WTC11 (cell line): Measurements from ENCODE around the gene PCDH9. TPM values are rescaled to one million over a fixed set of nuclear protein-coding genes. Genes with fewer than 3 reads are reported as not detected.

ENCODE experiments used
- ATAC-seq: fragments of 200-7000 bp; cut with Tn5 transposase; 2 replicates; pipeline ENCODE4 v1.10.0; 2021; ENCODE audit warnings: mild to moderate bottlenecking, moderate library complexity
- CTCF ChIA-PET: fragments of 300-600 bp; sonication (Branson Sonifier 250); formaldehyde crosslinking; loops from one replicate; lab custom pipeline; 2021; ENCODE audit warnings: antibody characterized with exemption; lab: Charles Lee
- POLR2A ChIA-PET: fragments of 350-600 bp; sonication (Branson Sonifier 250); formaldehyde crosslinking; loops from one replicate; lab custom pipeline; 2021; ENCODE audit warnings: antibody characterized with exemption; lab: Charles Lee
- DNase-seq: peaks from one replicate; pipeline ENCODE4 v3.0.0; 2021; ENCODE audit warnings: low spot score
- H3K27ac Mint-ChIP-seq: 2 replicates; pipeline ENCODE4 v1.8.0; 2021; ENCODE audit warnings: mixed read lengths
- H3K27me3 Mint-ChIP-seq: 2 replicates; pipeline ENCODE4 v1.8.0; 2021; ENCODE audit warnings: low read depth, mild to moderate bottlenecking, moderate library complexity, mixed read lengths
- H3K36me3 Mint-ChIP-seq: 2 replicates; pipeline ENCODE4 v1.8.0; 2021; ENCODE audit warnings: mixed read lengths
- H3K4me1 Mint-ChIP-seq: 2 replicates; pipeline ENCODE4 v1.8.0; 2022; ENCODE audit warnings: mixed read lengths
- H3K4me3 Mint-ChIP-seq: 2 replicates; pipeline ENCODE4 v1.8.0; 2021; ENCODE audit warnings: mild to moderate bottlenecking, moderate library complexity, mixed read lengths
- H3K9me3 Mint-ChIP-seq: 2 replicates; pipeline ENCODE4 v1.8.0; 2021; ENCODE audit warnings: mixed read lengths
- AFF4 ChIP-seq: sonication (generic); formaldehyde crosslinking; IDR thresholded peaks from 2 replicates; pipeline ENCODE4 v1.8.1; 2023; ENCODE audit warnings: mild to moderate bottlenecking, missing genetic modification reagents, borderline replicate concordance
- ATF6 ChIP-seq: sonication (generic); formaldehyde crosslinking; IDR thresholded peaks from 2 replicates; pipeline ENCODE4 v1.8.1; 2023; ENCODE audit warnings: mild to moderate bottlenecking, missing genetic modification reagents
- CREM ChIP-seq: sonication (generic); formaldehyde crosslinking; IDR thresholded peaks from 2 replicates; pipeline ENCODE4 v1.8.1; 2022; ENCODE audit warnings: mild to moderate bottlenecking, missing genetic modification reagents, moderate library complexity
- CTCF ChIP-seq: fragments of 200-600 bp; IDR thresholded peaks from 2 replicates; pipeline ENCODE4 v1.8.0; 2022; ENCODE audit warnings: antibody characterized with exemption
- ESRRA ChIP-seq: sonication (generic); formaldehyde crosslinking; IDR thresholded peaks from 2 replicates; pipeline ENCODE4 v1.8.1; 2022; ENCODE audit warnings: mild to moderate bottlenecking, missing genetic modification reagents, borderline replicate concordance
- GRHL2 ChIP-seq: fragments of 250-450 bp; sonication (Bioruptor Pico); IDR thresholded peaks from 2 replicates; pipeline ENCODE4 v1.8.0; 2022; ENCODE audit warnings: mild to moderate bottlenecking, moderate library complexity; ENCODE audit not compliant: insufficient replicate concordance, severe bottlenecking
- HMGA2 ChIP-seq: fragments of 250-450 bp; sonication (Bioruptor Pico); IDR thresholded peaks from 2 replicates; pipeline ENCODE4 v1.4.0; 2021; ENCODE audit warnings: mild to moderate bottlenecking, moderate library complexity
- NR2C2 ChIP-seq: sonication (generic); formaldehyde crosslinking; IDR thresholded peaks from 2 replicates; pipeline ENCODE4 v1.8.0; 2022; ENCODE audit warnings: mild to moderate bottlenecking, missing genetic modification reagents
- PREB ChIP-seq: sonication (generic); formaldehyde crosslinking; IDR thresholded peaks from 2 replicates; pipeline ENCODE4 v1.8.1; 2022; ENCODE audit warnings: mild to moderate bottlenecking, missing genetic modification reagents, moderate library complexity, borderline replicate concordance
- STAT6 ChIP-seq: sonication (generic); formaldehyde crosslinking; conservative IDR thresholded peaks from 2 replicates; pipeline ENCODE4 v1.8.1; 2023; ENCODE audit warnings: mild to moderate bottlenecking, low read depth, missing genetic modification reagents, moderate library complexity
- ZBTB21 ChIP-seq: sonication (generic); formaldehyde crosslinking; IDR thresholded peaks from 2 replicates; pipeline ENCODE4 v1.8.1; 2023; ENCODE audit warnings: mild to moderate bottlenecking, missing genetic modification reagents, borderline replicate concordance
- ZNF317 ChIP-seq: sonication (generic); formaldehyde crosslinking; IDR thresholded peaks from 2 replicates; pipeline ENCODE4 v1.8.1; 2023; ENCODE audit warnings: low read depth, mild to moderate bottlenecking, moderate library complexity, missing genetic modification reagents, borderline replicate concordance
- ZNF416 ChIP-seq: fragments of 250-450 bp; sonication (Bioruptor Pico); IDR thresholded peaks from 2 replicates; pipeline ENCODE4 v1.9.0; 2021; ENCODE audit warnings: mild to moderate bottlenecking, inconsistent platforms
- total RNA-seq: library from RNA; stranded (reverse); gene quantifications from 3 replicates; pipeline ENCODE4 v1.2.3, GENCODE V29; 2021
- TF ChIP-seq, protein P1 (sequence below): sonication (generic); formaldehyde crosslinking; IDR thresholded peaks from 2 replicates; pipeline ENCODE4 v1.8.0; 2023; ENCODE audit warnings: missing genetic modification reagents
- TF ChIP-seq, protein P2 (sequence below): sonication (generic); formaldehyde crosslinking; conservative IDR thresholded peaks from 2 replicates; pipeline ENCODE4 v1.8.1; 2022; ENCODE audit warnings: mild to moderate bottlenecking, missing genetic modification reagents
- TF ChIP-seq, protein P3 (sequence below): sonication (generic); formaldehyde crosslinking; IDR thresholded peaks from 2 replicates; pipeline ENCODE4 v1.8.0; 2022; ENCODE audit warnings: missing genetic modification reagents

Gene PCDH9
- total RNA-seq, 1 experiment from 2014 or later = 0.48 TPM

DNA sequence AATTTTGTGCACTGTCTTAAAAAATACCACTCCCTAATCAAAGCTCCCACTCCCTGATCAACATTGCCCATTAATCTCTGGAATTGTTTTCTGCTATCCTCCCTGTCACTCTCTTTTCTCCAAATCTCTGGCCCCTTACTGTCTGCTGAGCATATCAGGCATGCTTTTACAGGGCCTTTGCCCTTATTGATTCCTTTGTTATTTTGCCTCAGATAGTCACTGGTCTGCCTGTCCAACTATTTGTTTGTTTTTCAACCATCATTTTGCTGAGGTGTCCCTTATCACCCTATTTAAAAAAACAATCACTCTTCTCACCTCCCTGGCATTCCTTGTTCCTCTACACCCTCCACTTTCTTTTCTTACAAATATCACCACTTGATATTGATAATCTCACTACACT lies 153.0 kb downstream of the PCDH9 start (continued):
- TF ChIP-seq, protein P1, sequence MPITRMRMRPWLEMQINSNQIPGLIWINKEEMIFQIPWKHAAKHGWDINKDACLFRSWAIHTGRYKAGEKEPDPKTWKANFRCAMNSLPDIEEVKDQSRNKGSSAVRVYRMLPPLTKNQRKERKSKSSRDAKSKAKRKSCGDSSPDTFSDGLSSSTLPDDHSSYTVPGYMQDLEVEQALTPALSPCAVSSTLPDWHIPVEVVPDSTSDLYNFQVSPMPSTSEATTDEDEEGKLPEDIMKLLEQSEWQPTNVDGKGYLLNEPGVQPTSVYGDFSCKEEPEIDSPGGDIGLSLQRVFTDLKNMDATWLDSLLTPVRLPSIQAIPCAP (CRISPR knock-in tag) = no peak

DNA sequence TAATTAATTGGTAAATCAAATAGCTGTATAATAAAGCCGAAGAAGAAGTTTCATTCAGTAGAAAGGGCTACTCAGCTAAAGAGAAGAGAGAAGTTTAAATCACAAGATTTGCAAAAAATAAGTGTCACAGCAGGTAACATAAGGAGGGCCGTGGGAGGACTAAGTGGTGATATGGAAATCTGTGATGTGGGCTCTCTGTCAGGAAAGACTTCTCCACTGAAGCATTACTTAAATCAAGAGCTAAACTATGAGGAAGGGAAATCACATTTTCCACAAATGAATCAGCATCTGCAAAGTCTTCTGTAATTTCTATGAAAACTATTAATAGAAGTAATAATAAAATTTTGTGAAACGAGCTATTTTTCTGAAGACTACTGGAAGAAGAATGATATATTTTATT lies 153.8 kb downstream of the PCDH9 start:
- Mint-ChIP-seq H3K36me3 (no peaks in the 10 kb centered on the region), H3K27me3 (no peaks in the 10 kb centered on the region; the same call in 1 of the 2 replicates), H3K27ac (no peak overlapping the region), H3K4me3 (no peak overlapping the region), H3K9me3 (no peaks in the 10 kb centered on the region), H3K4me1 (no peaks in the 10 kb centered on the region)
- DNase-seq = no peak
- no peak for TF ChIP-seq ZNF416 (CRISPR knock-in tag)
- TF ChIP-seq CTCF = no peak
- no peak for TF ChIP-seq ESRRA (CRISPR knock-in tag)
- TF ChIP-seq, protein P2, sequence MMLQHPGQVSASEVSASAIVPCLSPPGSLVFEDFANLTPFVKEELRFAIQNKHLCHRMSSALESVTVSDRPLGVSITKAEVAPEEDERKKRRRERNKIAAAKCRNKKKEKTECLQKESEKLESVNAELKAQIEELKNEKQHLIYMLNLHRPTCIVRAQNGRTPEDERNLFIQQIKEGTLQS (CRISPR knock-in tag) = no peak
- TF ChIP-seq, protein P3, sequence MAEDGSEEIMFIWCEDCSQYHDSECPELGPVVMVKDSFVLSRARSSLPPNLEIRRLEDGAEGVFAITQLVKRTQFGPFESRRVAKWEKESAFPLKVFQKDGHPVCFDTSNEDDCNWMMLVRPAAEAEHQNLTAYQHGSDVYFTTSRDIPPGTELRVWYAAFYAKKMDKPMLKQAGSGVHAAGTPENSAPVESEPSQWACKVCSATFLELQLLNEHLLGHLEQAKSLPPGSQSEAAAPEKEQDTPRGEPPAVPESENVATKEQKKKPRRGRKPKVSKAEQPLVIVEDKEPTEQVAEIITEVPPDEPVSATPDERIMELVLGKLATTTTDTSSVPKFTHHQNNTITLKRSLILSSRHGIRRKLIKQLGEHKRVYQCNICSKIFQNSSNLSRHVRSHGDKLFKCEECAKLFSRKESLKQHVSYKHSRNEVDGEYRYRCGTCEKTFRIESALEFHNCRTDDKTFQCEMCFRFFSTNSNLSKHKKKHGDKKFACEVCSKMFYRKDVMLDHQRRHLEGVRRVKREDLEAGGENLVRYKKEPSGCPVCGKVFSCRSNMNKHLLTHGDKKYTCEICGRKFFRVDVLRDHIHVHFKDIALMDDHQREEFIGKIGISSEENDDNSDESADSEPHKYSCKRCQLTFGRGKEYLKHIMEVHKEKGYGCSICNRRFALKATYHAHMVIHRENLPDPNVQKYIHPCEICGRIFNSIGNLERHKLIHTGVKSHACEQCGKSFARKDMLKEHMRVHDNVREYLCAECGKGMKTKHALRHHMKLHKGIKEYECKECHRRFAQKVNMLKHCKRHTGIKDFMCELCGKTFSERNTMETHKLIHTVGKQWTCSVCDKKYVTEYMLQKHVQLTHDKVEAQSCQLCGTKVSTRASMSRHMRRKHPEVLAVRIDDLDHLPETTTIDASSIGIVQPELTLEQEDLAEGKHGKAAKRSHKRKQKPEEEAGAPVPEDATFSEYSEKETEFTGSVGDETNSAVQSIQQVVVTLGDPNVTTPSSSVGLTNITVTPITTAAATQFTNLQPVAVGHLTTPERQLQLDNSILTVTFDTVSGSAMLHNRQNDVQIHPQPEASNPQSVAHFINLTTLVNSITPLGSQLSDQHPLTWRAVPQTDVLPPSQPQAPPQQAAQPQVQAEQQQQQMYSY (CRISPR knock-in tag) = no peak
- ChIA-PET CTCF (no interaction called here), POLR2A (no interaction called here)
- ATAC-seq = no peak

DNA sequence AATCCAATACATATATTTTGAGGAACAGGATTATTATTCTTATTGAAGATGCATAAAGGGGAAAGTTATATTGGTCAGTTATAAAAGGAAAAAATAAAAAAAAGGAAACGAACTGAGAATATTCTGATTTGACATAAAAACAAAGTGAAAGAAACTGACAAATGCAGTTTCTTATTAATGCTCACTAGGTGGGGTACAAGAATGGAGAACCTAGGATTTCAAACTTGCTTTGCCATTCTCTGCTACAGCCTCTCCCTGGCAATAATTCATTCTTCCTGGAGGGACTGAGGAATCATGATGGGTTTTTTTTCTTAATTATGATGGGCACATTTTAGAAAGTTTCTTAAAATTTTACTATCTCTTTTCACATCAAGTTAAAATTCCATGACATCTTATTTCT lies 154.9 kb downstream of the PCDH9 start:
- peaks cover 4% of the 10 kb centered on the region for H3K27me3 Mint-ChIP-seq
- TF ChIP-seq CREM (CRISPR knock-in tag) (no peak), ZNF317 (CRISPR knock-in tag) (no peak), ZBTB21 (CRISPR knock-in tag) (no peak), ATF6 (CRISPR knock-in tag) (no peak), STAT6 (no peak), NR2C2 (CRISPR knock-in tag) (no peak), HMGA2 (no peak), GRHL2 (no peak), AFF4 (no peak), PREB (no peak)

More for the DNA sequence above, 154.9 kb downstream of the PCDH9 start:
- DNase-seq (no peak), ATAC-seq (no peak)
- ChIA-PET POLR2A (no interaction called here), CTCF (no interaction called here)
- Mint-ChIP-seq H3K36me3 (no peaks in the 10 kb centered on the region), H3K9me3 (no peaks in the 10 kb centered on the region), H3K4me3 (no peak overlapping the region), H3K4me1 (peaks cover 9% of the 10 kb centered on the region), H3K27ac (no peak overlapping the region)
